Suprapubic skin (tissue), 4 donors: ENCODE measurements around the gene TCF21. TPM values are rescaled to one million over a fixed set of nuclear protein-coding genes. Genes with fewer than 3 reads are reported as not detected.

Experiments used
- DNase-seq, 2 donors: peaks; one replicate each; pipeline ENCODE4 v3.0.0-alpha.2; 2019; ENCODE audit warnings: low spot score in 2 of 2
- H3K27ac ChIP-seq: fragments of 200-600 bp; sonication (generic); one replicate; pipeline ENCODE4 v1.5.1; 2019
- H3K27me3 ChIP-seq: fragments of 200-600 bp; sonication (generic); one replicate; pipeline ENCODE4 v1.5.1; 2019
- H3K36me3 ChIP-seq: fragments of 200-600 bp; sonication (generic); one replicate; pipeline ENCODE4 v1.5.1; 2019
- H3K4me1 ChIP-seq: fragments of 200-600 bp; sonication (generic); one replicate; pipeline ENCODE4 v1.5.1; 2019
- H3K4me3 ChIP-seq: fragments of 200-600 bp; sonication (generic); one replicate; pipeline ENCODE4 v1.5.1; 2019; ENCODE audit warnings: mild to moderate bottlenecking
- H3K9me3 ChIP-seq: fragments of 200-600 bp; sonication (generic); one replicate; pipeline ENCODE4 v1.5.1; 2019
- CTCF ChIP-seq, 2 donors: fragments of 200-600 bp in 1 of 2; fragments of 450-650 bp in 1 of 2; sonication (generic) in 1 of 2; IDR thresholded peaks; one replicate each; pipeline ENCODE4 v1.5.1; 2016 to 2019; ENCODE audit warnings: antibody characterized with exemption in 2 of 2, mild to moderate bottlenecking in 1 of 2, moderate library complexity in 1 of 2
- EP300 ChIP-seq: sonication (generic); formaldehyde crosslinking; IDR thresholded peaks from one replicate; pipeline ENCODE4 v1.6.1; 2017; ENCODE audit warnings: antibody characterized with exemption
- POLR2A ChIP-seq, 2 donors: fragments of 450-650 bp; IDR thresholded peaks; one replicate each; pipeline ENCODE4 v1.6.1; 2017; ENCODE audit warnings: antibody characterized with exemption in 2 of 2, mild to moderate bottlenecking in 2 of 2, moderate library complexity in 2 of 2
- POLR2AphosphoS5 ChIP-seq, 3 donors: sonication (generic); formaldehyde crosslinking; IDR thresholded peaks; one replicate each; pipeline ENCODE4 v1.6.1; 2017; ENCODE audit warnings: antibody characterized with exemption in 3 of 3
- WGBS: methylation state at CpG from one replicate; pipeline ENCODE4 v1.1.5; 2018; 5-methylcytosine and 5-hydroxymethylcytosine counted together
- total RNA-seq, 4 donors: library from RNA; depleted of rRNA; stranded (reverse); fragments of >200 nt; gene quantifications; one replicate each; pipeline ENCODE4 v1.1.0, GENCODE V29; 2016

The TCF21 gene
- total RNA-seq, 4 donors from 2014 or later, result not detected

GRCh38 chr6:133896344-133896721 lies 7.4 kb downstream of the TCF21 start:
- WGBS, result 39% methylated on average over 5 of the region's 5 CpGs
- peaks cover 21% of the 10 kb centered on the region for H3K4me1 ChIP-seq
- no peak overlapping the region for H3K27ac ChIP-seq
- no peaks in the 10 kb centered on the region for H3K9me3 ChIP-seq
- no peak for DNase-seq
- no peak for TF ChIP-seq POLR2AphosphoS5 (IDR thresholded peaks at IDR 0.05)
- no peak for TF ChIP-seq CTCF (IDR thresholded peaks at IDR 0.05)
- no peak for TF ChIP-seq EP300
- TF ChIP-seq POLR2A (IDR thresholded peaks at IDR 0.05), result no peak
- H3K4me3 ChIP-seq, result no peak overlapping the region
- peaks cover 76% of the 10 kb centered on the region for H3K27me3 ChIP-seq
- H3K36me3 ChIP-seq, result no peaks in the 10 kb centered on the region

DNA sequence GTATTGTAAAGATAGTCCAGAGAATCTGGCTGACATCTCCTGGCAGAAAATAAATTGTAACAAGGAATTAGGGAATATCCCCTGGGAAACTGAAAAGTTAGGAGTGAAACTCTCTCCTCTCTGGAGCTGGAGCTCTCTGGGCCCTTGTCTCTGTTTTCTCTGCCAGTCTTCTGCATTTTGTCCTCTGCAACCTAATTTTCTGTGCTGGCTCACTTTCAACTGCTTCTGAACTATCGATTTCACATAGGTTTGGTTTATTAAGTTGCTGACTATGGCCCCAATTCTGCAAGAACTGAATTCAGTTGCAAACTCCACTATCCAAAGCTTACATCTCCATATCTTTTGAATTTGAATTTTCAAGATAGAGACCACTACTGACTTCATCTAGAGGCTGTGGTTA lies 9.3 kb downstream of the TCF21 start:
- Histone ChIP-seq H3K27ac (no peak overlapping the region), H3K36me3 (no peaks in the 10 kb centered on the region), H3K4me3 (no peak overlapping the region), H3K27me3 (peaks cover 66% of the 10 kb centered on the region), H3K9me3 (no peaks in the 10 kb centered on the region), H3K4me1 (peaks cover 8% of the 10 kb centered on the region)
- DNase-seq, result no peak
- TF ChIP-seq EP300, result no peak
- TF ChIP-seq POLR2A (IDR thresholded peaks at IDR 0.05), result no peak
- WGBS, result 74% methylated on average over 1 of the region's 1 CpG

DNA sequence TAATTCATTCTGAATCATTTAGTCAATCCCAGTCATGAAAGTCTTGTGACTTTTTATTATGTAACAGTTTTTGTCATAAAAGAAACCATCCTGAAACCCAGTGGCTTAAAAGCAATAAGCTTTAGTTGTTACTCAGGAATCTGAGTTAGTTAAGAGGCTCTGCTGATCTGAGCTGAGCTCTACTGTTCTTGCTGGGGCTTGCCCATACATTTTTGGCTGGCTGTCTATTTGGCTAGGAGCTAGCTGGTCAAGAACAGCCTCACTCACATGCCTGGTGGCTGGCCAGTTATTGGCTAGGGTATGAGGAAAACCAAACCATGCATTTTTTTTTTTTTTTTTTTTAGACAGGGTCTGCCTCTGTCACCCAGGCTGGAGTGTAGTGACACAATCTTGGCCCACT lies 10.6 kb downstream of the TCF21 start:
- Histone ChIP-seq H3K4me1 (peaks cover 8% of the 10 kb centered on the region), H3K27ac (no peak overlapping the region), H3K27me3 (peaks cover 63% of the 10 kb centered on the region), H3K9me3 (no peaks in the 10 kb centered on the region), H3K36me3 (no peaks in the 10 kb centered on the region), H3K4me3 (no peak overlapping the region)
- no peak for DNase-seq
- TF ChIP-seq CTCF (IDR thresholded peaks at IDR 0.05), result no peak
- TF ChIP-seq POLR2AphosphoS5 (IDR thresholded peaks at IDR 0.05), result no peak
- TF ChIP-seq EP300, result no peak
- TF ChIP-seq POLR2A (IDR thresholded peaks at IDR 0.05), result no peak

DNA sequence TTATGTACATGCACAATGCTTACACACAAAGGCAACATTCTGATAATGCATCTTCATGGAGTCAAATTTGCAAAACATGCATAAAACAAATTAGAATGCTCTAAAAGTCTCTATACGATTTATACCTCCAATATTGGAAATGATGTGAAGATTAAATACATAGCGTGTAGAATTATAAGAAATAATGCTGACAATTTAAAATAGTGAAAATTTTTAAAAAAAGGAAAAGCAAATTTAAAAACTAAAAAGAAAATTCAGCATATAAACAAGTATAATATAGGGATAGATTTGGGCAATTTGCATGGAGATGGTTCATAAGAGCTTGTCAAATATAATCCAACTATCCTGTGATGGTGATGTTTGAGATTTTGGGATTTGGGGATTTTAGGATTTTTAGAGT lies 14.9 kb downstream of the TCF21 start:
- peaks cover 42% of the 10 kb centered on the region for H3K27me3 ChIP-seq
- no peak overlapping the region for H3K27ac ChIP-seq
- TF ChIP-seq POLR2A (IDR thresholded peaks at IDR 0.05) (no peak), POLR2AphosphoS5 (IDR thresholded peaks at IDR 0.05) (no peak), CTCF (IDR thresholded peaks at IDR 0.05) (no peak), EP300 (no peak)
- no peak for DNase-seq
- H3K4me3 ChIP-seq, result no peak overlapping the region
- H3K9me3 ChIP-seq, result no peaks in the 10 kb centered on the region
- no peaks in the 10 kb centered on the region for H3K36me3 ChIP-seq
- WGBS, result 94% methylated on average over 2 of the region's 2 CpGs
- H3K4me1 ChIP-seq, result no peaks in the 10 kb centered on the region

DNA sequence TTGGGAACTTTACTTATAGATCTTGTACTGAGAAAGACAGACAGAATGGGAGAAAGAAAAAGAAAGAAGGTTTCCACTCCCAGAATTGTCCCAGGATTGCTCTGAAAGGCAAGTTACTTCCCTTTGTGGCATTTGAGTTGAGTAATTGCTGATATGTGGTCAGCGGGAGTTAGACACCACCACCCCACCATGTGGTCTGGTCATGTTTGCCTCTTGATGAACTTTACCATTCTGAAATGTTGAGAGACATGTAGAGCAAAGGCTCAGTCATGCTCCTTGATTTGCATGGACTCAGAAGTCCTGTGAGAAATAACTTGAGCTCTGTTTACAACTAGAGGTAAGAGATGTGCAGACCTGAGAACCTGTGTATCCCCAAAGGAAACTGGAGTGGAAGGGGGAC lies 17.1 kb downstream of the TCF21 start:
- 72% methylated on average over 1 of the region's 1 CpG for WGBS
- H3K36me3 ChIP-seq, result no peaks in the 10 kb centered on the region
- H3K27ac ChIP-seq, result no peak overlapping the region
- H3K27me3 ChIP-seq, result peaks cover 38% of the 10 kb centered on the region
- no peaks in the 10 kb centered on the region for H3K9me3 ChIP-seq
- H3K4me3 ChIP-seq, result no peak overlapping the region
- TF ChIP-seq POLR2A (IDR thresholded peaks at IDR 0.05) (no peak), POLR2AphosphoS5 (IDR thresholded peaks at IDR 0.05) (no peak), CTCF (IDR thresholded peaks at IDR 0.05) (no peak), EP300 (no peak)
- no peaks in the 10 kb centered on the region for H3K4me1 ChIP-seq
- no peak for DNase-seq

DNA sequence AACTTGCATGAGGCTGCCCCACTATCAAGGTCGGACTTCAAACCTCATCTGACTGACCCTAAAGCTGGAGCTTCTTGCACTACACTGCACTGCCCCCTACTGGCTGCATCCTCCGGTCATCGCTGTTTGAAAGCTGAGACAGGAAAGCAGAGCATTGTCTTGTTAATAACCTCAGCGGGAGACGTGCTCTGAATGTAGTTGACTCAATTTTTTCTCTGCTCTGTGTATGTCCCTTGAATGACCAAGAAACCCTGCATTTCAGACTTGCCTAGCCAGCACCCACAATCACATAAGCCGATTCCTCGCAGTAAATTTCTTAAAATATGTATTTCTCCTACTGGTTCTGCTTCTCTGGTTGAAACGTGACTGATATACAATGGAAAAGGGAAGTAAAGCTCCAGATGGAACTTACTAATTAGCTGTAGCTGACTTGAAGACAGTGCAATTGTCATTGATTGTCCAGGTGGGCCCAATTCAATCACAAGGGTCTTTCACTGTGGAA lies 27.8 kb downstream of the TCF21 start:
- H3K4me1 ChIP-seq, result no peaks in the 10 kb centered on the region
- 15% methylated on average over 8 of the region's 8 CpGs for WGBS
- no peaks in the 10 kb centered on the region for H3K36me3 ChIP-seq
- peak; percentile 89 to 93 for DNase-seq
- H3K4me3 ChIP-seq, result no peak overlapping the region
- no peak overlapping the region for H3K27ac ChIP-seq
- H3K9me3 ChIP-seq, result no peaks in the 10 kb centered on the region
- TF ChIP-seq CTCF (IDR thresholded peaks at IDR 0.05), result peak; percentile 80 to 83
- no peak for TF ChIP-seq POLR2A (IDR thresholded peaks at IDR 0.05)
- H3K27me3 ChIP-seq, result no peaks in the 10 kb centered on the region
